HepG2 (cell line): ENCODE results near the gene NEDD4. TPM values are rescaled to one million over a fixed set of nuclear protein-coding genes. Genes with fewer than 3 reads are reported as not detected.

Source experiments
- ASH2L ChIP-seq: fragments of 300-600, 200-600 bp; sonication (generic); IDR thresholded peaks from 2 replicates; pipeline ENCODE4 v1.7.0; 2017; ENCODE audit warnings: low read depth, mild to moderate bottlenecking, moderate library complexity, mixed read lengths, low read length; ENCODE audit not compliant: insufficient read length
- GMEB2 ChIP-seq: IDR thresholded peaks from 2 replicates; pipeline ENCODE4 v1.6.1; 2016; ENCODE audit warnings: missing biosample characterization, missing genetic modification reagents, low read depth
- KDM6A ChIP-seq: IDR thresholded peaks from 2 replicates; pipeline ENCODE4 v1.6.1; 2016; ENCODE audit warnings: low read depth
- MED13 ChIP-seq: sonication (generic); formaldehyde crosslinking; IDR thresholded peaks from 2 replicates; pipeline ENCODE4 v1.5.0; 2020; ENCODE audit warnings: missing genetic modification reagents
- PRDM10 ChIP-seq: sonication (generic); formaldehyde crosslinking; IDR thresholded peaks from 2 replicates; pipeline ENCODE4 v1.4.0; 2020; ENCODE audit warnings: low read depth, missing genetic modification reagents
- SMC3 ChIP-seq: IDR thresholded peaks from 2 replicates; pipeline ENCODE4 v1.6.1; 2011; ENCODE audit warnings: low read length, improper control_type of control experiment
- U2AF1 ChIP-seq: fragments of 200-400 bp; formaldehyde crosslinking; optimal IDR thresholded peaks from 2 replicates; pipeline ENCODE3; 2017; ENCODE audit warnings: mild to moderate bottlenecking, low read depth, low read length
- ZNF10 ChIP-seq: sonication (generic); formaldehyde crosslinking; IDR thresholded peaks from 2 replicates; pipeline ENCODE4 v1.4.0; 2020; ENCODE audit warnings: mild to moderate bottlenecking, low read depth, missing genetic modification reagents, borderline replicate concordance
- ZNF276 ChIP-seq: sonication (generic); formaldehyde crosslinking; IDR thresholded peaks from 2 replicates; pipeline ENCODE4 v1.4.0; 2020; ENCODE audit warnings: mild to moderate bottlenecking, low read depth, missing genetic modification reagents
- polyA plus RNA-seq, 8 experiments: library from polyadenylated mRNA; depleted of rRNA in 3 of 8; stranded (reverse) in 7 of 8; unstranded in 1 of 8; fragments of >200 nt; fragmentation: Illumina TruSeq in 4 of 8; extraction: Trizol in 4 of 8; gene quantifications; 2 replicates each; pipeline versions ENCODE4 v1.2.1 to v1.2.3, GENCODE V29; 2011 to 2016; ENCODE audit warnings: low read depth in 4 of 8, missing spikeins in 1 of 8, mixed read lengths in 1 of 8; ENCODE audit not compliant: insufficient read depth in 1 of 8
- total RNA-seq, 5 experiments: library from RNA; depleted of rRNA; stranded (reverse); fragments of >200 nt; fragmentation: Illumina TruSeq; extraction: Trizol; gene quantifications; 2 replicates each; pipeline ENCODE4 v1.2.3, GENCODE V29; 2016; ENCODE audit warnings: low read depth in 1 of 5

Gene NEDD4
- total and polyA plus RNA-seq, 2 of the 13 experiments (the other 11 are each of a cell fraction or from before 2014, with no cell fraction given), result 10.4 to 13.0 TPM

DNA sequence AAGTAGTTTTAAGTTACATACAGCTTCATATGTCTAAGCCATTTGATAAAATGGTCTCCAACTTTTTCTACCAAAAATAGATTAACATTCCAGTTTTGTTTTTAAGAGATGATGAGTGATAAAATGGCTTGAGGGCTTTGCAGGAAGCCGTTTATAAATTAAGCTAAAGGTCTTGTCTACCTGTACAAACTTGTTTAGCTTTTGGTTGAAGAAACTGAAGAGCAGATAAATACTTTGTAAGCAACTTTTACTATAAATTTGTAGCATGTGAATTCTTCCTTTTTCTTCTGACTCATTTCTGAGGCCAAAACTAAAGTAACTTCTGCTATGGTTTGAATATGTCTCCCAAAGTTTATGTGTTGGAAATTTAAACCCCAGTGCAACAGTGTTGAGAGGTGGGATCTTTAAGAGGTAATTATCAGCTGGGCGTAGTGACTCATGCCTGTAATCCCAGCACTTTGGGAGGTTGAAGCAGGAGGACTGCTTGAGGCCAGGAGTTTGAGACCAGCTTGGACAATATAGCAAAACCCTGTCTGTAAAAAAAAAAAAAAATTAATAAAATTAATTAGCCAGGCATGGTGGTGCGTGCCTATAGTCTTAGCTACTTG is 8.2 kb upstream of the NEDD4 start (continued):
- TF ChIP-seq ASH2L (no peak), GMEB2 (CRISPR knock-in tag) (no peak), SMC3 (no peak), KDM6A (CRISPR knock-in tag) (no peak), MED13 (no peak), PRDM10 (CRISPR knock-in tag) (no peak), ZNF10 (CRISPR knock-in tag) (no peak), ZNF276 (CRISPR knock-in tag) (no peak), U2AF1 (no peak)
